ENCODE measurements around the gene LYRM7. TPM values are rescaled to one million over a fixed set of nuclear protein-coding genes. Genes with fewer than 3 reads are reported as not detected.

Gene LYRM7
- total RNA-seq, 6 experiments from 2014 or later, result 8.1 to 10.9 (median 9.9) TPM

DNA sequence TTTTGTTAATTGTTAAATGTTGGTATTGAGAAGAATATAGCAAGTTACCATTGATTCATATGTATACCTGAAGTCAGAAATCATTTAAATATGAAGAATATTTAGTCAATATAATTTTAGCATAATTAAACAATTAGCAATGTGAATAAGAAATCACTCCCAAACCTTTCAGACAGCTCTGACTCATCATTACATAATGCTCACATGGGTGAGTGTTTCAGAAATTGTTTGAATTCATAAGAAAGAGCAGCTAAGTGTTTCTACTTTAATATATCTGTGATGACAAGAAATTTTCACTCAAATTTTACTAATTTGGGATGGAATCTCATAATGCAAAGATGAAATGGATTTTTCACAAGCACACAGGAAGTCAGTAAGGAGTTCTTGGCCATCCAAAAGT lies 51.1 kb downstream of the LYRM7 start:
- Mint-ChIP-seq H3K9me3 (no peaks in the 10 kb centered on the region), H3K4me1 (ENCODE audit: low read depth) (peaks cover 22% of the 10 kb centered on the region), H3K27ac (no peak overlapping the region), H3K27me3 (ENCODE audit: insufficient read depth) (no peaks in the 10 kb centered on the region), H3K4me3 (no peak overlapping the region), H3K36me3 (ENCODE audit: low read depth) (no peaks in the 10 kb centered on the region)
- TF ChIP-seq, protein P1, sequence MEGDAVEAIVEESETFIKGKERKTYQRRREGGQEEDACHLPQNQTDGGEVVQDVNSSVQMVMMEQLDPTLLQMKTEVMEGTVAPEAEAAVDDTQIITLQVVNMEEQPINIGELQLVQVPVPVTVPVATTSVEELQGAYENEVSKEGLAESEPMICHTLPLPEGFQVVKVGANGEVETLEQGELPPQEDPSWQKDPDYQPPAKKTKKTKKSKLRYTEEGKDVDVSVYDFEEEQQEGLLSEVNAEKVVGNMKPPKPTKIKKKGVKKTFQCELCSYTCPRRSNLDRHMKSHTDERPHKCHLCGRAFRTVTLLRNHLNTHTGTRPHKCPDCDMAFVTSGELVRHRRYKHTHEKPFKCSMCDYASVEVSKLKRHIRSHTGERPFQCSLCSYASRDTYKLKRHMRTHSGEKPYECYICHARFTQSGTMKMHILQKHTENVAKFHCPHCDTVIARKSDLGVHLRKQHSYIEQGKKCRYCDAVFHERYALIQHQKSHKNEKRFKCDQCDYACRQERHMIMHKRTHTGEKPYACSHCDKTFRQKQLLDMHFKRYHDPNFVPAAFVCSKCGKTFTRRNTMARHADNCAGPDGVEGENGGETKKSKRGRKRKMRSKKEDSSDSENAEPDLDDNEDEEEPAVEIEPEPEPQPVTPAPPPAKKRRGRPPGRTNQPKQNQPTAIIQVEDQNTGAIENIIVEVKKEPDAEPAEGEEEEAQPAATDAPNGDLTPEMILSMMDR (IDR thresholded peaks at IDR 0.05), result no peak
- peak; percentile 10 for DNase-seq

DNA sequence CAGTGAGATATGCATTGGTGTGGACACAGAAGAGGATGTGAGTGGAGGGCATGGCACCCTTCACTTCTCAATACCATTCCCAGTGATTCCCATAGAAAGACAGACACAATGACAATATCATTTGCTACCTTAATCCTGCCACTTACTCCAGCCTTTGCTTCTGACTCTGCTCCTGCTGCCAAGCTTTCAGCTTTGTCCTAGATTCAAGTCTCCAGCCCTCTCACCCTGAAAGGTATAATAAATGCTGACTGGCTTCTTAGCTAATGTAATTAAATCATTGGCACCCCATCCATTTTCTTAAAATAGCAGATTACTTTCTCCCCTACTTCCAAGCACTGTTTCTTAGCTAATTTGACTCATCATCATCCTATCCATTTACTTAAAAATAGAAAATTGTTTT lies 52.0 kb downstream of the LYRM7 start:
- peaks cover 20% of the 10 kb centered on the region for H3K4me1 Mint-ChIP-seq (ENCODE audit: low read depth)
- H3K27me3 Mint-ChIP-seq (ENCODE audit: insufficient read depth), result no peaks in the 10 kb centered on the region
- H3K9me3 Mint-ChIP-seq, result no peaks in the 10 kb centered on the region
- H3K4me3 Mint-ChIP-seq, result no peak overlapping the region
- no peak overlapping the region for H3K27ac Mint-ChIP-seq
- no peak for DNase-seq
- no peaks in the 10 kb centered on the region for H3K36me3 Mint-ChIP-seq (ENCODE audit: low read depth)
- TF ChIP-seq, protein P1 (IDR thresholded peaks at IDR 0.05), result no peak

- TF ChIP-seq, protein P1 (IDR thresholded peaks at IDR 0.05), result no peak
- peak; percentile 77 for DNase-seq
- no peak overlapping the region for H3K4me3 Mint-ChIP-seq
- peaks cover 9% of the 10 kb centered on the region for H3K4me1 Mint-ChIP-seq (ENCODE audit: low read depth)
- H3K27me3 Mint-ChIP-seq (ENCODE audit: insufficient read depth), result peaks cover 3% of the 10 kb centered on the region; the same call in 1 of the 2 replicates
- H3K36me3 Mint-ChIP-seq (ENCODE audit: low read depth), result no peaks in the 10 kb centered on the region
- H3K27ac Mint-ChIP-seq, result no peak overlapping the region
- H3K9me3 Mint-ChIP-seq, result no peaks in the 10 kb centered on the region
Observed at GRCh38 chr5:131223751-131224386, 53.1 kb downstream of the LYRM7 start.

- Mint-ChIP-seq H3K4me1 (ENCODE audit: low read depth) (peaks cover 2% of the 10 kb centered on the region), H3K27me3 (ENCODE audit: insufficient read depth) (peaks cover 3% of the 10 kb centered on the region; the same call in 1 of the 2 replicates), H3K9me3 (no peaks in the 10 kb centered on the region), H3K36me3 (ENCODE audit: low read depth) (no peaks in the 10 kb centered on the region), H3K27ac (no peak overlapping the region), H3K4me3 (no peak overlapping the region)
- DNase-seq, result no peak
- TF ChIP-seq, protein P1 (IDR thresholded peaks at IDR 0.05), result no peak
Observed at GRCh38 chr5:131224387-131225201, 53.9 kb downstream of the LYRM7 start.

DNA sequence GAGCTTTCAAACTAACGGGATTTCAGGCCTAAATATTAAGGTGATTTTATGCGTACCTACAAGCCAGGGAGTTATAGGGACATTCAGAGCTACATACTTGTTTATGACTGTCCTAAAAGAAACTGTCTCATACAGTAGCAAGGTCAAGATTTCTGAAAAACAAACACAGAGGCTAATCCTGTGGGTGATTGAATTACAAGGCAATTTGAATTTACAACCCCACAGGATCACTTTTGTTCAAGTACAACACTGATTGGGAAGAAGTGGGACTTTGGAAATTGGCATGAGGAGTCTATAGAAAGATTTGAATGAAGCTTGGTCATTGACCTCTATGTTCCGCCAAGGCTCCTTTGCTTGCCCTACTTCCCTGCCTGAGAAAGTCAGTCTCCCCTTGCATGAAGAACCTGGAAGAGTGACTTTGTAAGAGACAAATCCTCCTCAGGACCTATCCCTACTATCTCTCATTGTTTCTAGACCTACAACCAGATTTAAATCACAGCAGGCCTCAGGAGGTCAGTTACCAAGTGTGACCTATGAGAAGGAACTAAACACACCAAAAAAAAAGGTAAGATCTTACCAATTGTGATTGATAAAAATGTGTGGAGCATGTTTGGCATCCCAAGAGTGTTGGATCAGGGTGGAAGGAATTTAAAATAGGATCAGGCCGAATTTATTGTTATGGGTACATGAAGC lies 54.7 kb downstream of the LYRM7 start:
- TF ChIP-seq, protein P1 (IDR thresholded peaks at IDR 0.05), result no peak
- no peaks in the 10 kb centered on the region for H3K36me3 Mint-ChIP-seq (ENCODE audit: low read depth)
- no peak overlapping the region for H3K4me3 Mint-ChIP-seq
- DNase-seq, result no peak
- peaks cover 3% of the 10 kb centered on the region; the same call in 1 of the 2 replicates for H3K27me3 Mint-ChIP-seq (ENCODE audit: insufficient read depth)
- H3K27ac Mint-ChIP-seq, result no peak overlapping the region
- no peaks in the 10 kb centered on the region for H3K9me3 Mint-ChIP-seq
- no peaks in the 10 kb centered on the region; the same call in none of the 2 replicates for H3K4me1 Mint-ChIP-seq (ENCODE audit: low read depth)

Data from HFFc6 (cell line).